ENCODE measurements around the gene FOXA3. TPM values are rescaled to one million over a fixed set of nuclear protein-coding genes. Genes with fewer than 3 reads are reported as not detected.

The FOXA3 gene
- total and polyA plus RNA-seq, 2 experiments from 2014 or later: 11.1 to 17.5 TPM

- TF ChIP-seq CTCF (conservative IDR thresholded peaks at IDR 0.05; ENCODE audit: low read depth in 2 of 2) (no peak), POLR2AphosphoS5 (IDR thresholded peaks at IDR 0.05; ENCODE audit: low read depth) (no peak), STAT1 (IDR thresholded peaks at IDR 0.05; ENCODE audit: unreplicated experiment) (no peak), NANOG (IDR thresholded peaks at IDR 0.05; ENCODE audit: borderline replicate concordance) (no peak), CREB1 (CRISPR knock-in tag; IDR thresholded peaks at IDR 0.05; ENCODE audit: low read depth) (no peak), EZH2 (IDR thresholded peaks at IDR 0.05; ENCODE audit: low read depth, unreplicated experiment) (no peak), ZNF331 (CRISPR knock-in tag; IDR thresholded peaks at IDR 0.05; ENCODE audit: low read depth) (no peak), ETS1 (IDR thresholded peaks at IDR 0.05) (no peak), EZH2phosphoT487 (IDR thresholded peaks at IDR 0.05; ENCODE audit: unreplicated experiment) (no peak)
Measured at GRCh38 chr19:45828945-45829344, 35.2 kb upstream of the FOXA3 start (continued).

- Mint-ChIP-seq H3K27me3 (ENCODE audit: insufficient read depth, low read depth, poor library complexity) (peaks cover 5% of the 10 kb centered on the region), H3K4me1 (no peaks in the 10 kb centered on the region), H3K4me3 (no peak overlapping the region), H3K36me3 (ENCODE audit: low read depth) (peaks cover 89% of the 10 kb centered on the region), H3K9me3 (no peaks in the 10 kb centered on the region; the same call in 2 of the 3 replicates), H3K27ac (no peak overlapping the region)
- Histone ChIP-seq H3K4me2 (no peak overlapping the region), H3K79me2 (replicated peaks; ENCODE audit: insufficient read depth) (no peaks in the 10 kb centered on the region), H3F3A (replicated peaks; ENCODE audit: low read depth) (peaks cover 9% of the 10 kb centered on the region; the same call in 1 of the 2 replicates), H2AFZ (no peak overlapping the region), H3K4me3 (no peak overlapping the region), H3K27ac (ENCODE audit: low read depth) (no peak overlapping the region), H3K36me3 (ENCODE audit: insufficient read depth) (peaks cover 48% of the 10 kb centered on the region), H3K9me2 (ENCODE audit: insufficient read depth) (no peaks in the 10 kb centered on the region), H3K27me3 (ENCODE audit: insufficient read depth) (no peaks in the 10 kb centered on the region), H4K20me1 (replicated peaks; ENCODE audit: insufficient read depth) (peaks cover 7% of the 10 kb centered on the region), H3K4me1 (ENCODE audit: insufficient read depth) (no peaks in the 10 kb centered on the region)
- DNase-seq (ENCODE audit: low spot score): no peak
- TF ChIP-seq POLR2AphosphoS5 (IDR thresholded peaks at IDR 0.05; ENCODE audit: low read depth) (no peak), EZH2phosphoT487 (IDR thresholded peaks at IDR 0.05; ENCODE audit: unreplicated experiment) (no peak), NANOG (IDR thresholded peaks at IDR 0.05; ENCODE audit: borderline replicate concordance) (no peak), REST (IDR thresholded peaks at IDR 0.05; ENCODE audit: unreplicated experiment) (no peak), ZNF331 (CRISPR knock-in tag; IDR thresholded peaks at IDR 0.05; ENCODE audit: low read depth) (no peak), CREB1 (CRISPR knock-in tag; IDR thresholded peaks at IDR 0.05; ENCODE audit: low read depth) (no peak), ZNF114 (CRISPR knock-in tag; IDR thresholded peaks at IDR 0.05) (no peak), EZH2 (IDR thresholded peaks at IDR 0.05; ENCODE audit: low read depth, unreplicated experiment) (no peak), ZNF462 (CRISPR knock-in tag; IDR thresholded peaks at IDR 0.05) (no peak), STAT1 (IDR thresholded peaks at IDR 0.05; ENCODE audit: unreplicated experiment) (no peak)
- no peak for ATAC-seq
Measured at GRCh38 chr19:45834970-45835369, 29.2 kb upstream of the FOXA3 start.
